ENCODE measurements around the gene ZFP69. TPM values are rescaled to one million over a fixed set of nuclear protein-coding genes. Genes with fewer than 3 reads are reported as not detected.
A peak's percentile ranks its signal among the peaks of the same experiment; 100 is the strongest.

Gene ZFP69
- 1.0 TPM for total RNA-seq

DNA sequence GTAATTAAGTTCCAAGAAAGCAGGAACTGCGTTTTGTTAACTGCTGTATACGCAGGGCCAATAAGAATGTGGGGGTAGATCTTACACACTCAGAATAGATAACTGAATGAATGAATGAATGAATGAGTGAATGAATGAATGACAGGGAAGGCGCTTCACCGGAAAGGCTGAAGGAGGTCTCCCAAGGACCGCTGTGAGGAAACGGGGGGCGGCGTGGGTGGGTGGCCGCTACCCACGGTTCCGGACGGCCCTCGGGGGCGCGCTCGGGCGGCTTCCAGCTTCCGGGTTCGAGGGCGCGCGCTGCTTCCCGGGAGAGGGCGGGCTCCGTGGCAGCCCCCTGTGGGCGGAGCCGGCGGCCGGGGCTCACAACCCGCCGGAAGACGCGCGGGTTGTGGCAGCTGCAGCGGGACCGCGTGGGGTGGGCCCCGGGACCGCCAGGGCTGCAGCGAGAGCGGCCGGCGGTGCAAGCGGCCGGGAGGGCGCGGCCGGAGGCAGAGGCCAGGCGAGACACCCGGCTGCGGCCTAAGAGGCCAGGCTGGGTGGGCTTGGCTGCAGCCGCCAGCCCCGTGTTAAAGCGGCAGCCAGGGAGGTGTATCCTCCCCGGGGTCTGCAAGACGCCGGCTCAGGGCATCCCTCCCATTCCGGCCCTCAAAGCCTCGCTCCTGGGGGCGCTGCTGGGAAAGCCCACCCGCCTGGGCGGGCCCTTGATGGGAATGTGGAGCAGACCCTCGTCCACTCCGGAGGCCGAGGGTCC, at the start of gene ZFP69:
Gene ZFP69 (plus strand): TSS at position 367 of the 754 bp plus-strand sequence. CDS start 2,072 bp downstream, outside the sequence.
- Histone ChIP-seq H3K27me3 (ENCODE audit: insufficient read depth, low read length) (no peaks in the 10 kb centered on the region), H3K4me3 (ENCODE audit: low read length) (peak within 1 kb of the TSS; percentile 78), H3K9me3 (ENCODE audit: low read depth, low read length) (peaks cover 27% of the 10 kb centered on the region), H3K4me1 (ENCODE audit: insufficient read depth, low read length) (peaks cover 13% of the 10 kb centered on the region)

DNA sequence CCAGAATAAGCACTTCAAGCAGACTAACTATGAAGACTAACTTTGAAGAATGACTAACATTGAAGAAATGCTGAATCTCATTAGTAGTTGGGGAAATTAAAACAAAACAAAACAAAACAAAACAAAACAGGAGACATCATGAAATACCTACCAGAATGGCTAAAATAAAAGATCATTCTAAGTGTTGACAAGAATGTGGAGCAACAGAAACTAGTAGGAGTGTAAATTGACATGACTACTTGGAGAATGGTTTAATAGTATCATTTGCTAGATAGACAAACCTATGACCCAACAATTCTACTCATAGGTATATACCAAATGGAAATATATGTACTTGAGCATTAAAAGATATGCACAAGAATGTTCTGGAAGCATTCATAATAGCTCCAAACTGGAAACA, 45.7 kb upstream of the ZFP69 start:
- H3K4me1 ChIP-seq (ENCODE audit: insufficient read depth, low read length), result no peaks in the 10 kb centered on the region
- no peaks in the 10 kb centered on the region for H3K9me3 ChIP-seq (ENCODE audit: low read depth, low read length)
- no peaks in the 10 kb centered on the region for H3K27me3 ChIP-seq (ENCODE audit: insufficient read depth, low read length)
- H3K4me3 ChIP-seq (ENCODE audit: low read length), result no peak overlapping the region

DNA sequence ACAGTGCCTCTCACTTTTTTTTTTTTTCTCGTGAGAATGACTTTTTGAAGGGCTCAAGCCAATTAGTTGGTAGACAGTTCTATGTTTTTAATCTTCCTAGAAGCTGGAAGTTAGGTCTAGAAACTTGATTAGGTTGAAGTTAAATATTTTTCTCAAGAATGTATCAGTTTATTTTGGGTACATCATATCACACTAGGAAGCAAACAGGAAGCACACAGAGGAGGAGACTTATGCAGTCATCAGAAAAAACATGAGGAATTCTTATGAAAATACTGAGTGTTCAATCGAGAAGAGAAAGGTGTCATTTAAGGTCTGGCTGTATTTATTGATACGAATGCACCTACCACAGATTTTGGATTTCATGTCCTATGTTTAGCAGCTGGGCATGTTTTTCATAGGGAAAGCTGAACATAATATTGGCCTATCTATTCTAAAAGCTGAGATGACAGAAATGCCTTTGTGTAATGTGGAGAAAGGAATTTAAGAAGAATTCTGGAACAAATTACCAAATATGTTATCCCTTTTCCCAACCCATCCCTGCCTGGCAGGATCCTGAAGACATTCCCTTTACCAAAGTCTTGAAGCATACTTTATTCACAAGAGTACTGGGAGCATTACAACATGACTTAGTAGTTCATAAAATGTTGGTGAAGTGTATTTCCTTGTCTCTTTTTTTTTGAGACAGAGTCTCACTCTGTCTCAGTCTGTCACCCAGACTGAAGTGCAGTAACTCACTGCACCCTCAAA, 44.3 kb upstream of the ZFP69 start:
- Histone ChIP-seq H3K27me3 (ENCODE audit: insufficient read depth, low read length) (no peaks in the 10 kb centered on the region), H3K4me1 (ENCODE audit: insufficient read depth, low read length) (no peaks in the 10 kb centered on the region), H3K4me3 (ENCODE audit: low read length) (no peak overlapping the region), H3K9me3 (ENCODE audit: low read depth, low read length) (no peaks in the 10 kb centered on the region)

DNA sequence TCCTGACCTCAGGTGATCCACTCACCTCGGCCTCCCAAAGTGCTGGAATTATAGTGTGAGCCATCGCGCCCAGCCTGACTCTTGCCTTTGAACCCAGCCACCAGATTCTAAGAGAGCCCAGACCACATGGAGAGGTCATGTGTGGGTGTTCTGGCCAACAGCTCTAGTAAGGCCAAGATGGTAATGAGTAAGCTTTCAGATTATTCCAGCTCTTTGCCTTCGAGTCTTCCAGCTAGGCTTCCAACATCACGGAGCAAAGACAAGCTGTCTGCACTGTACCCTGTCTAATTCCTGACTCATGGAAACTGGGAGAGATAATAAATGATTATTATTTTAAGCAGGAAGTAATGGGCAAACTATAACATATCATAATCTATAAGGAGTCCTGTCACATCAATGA, 41.6 kb upstream of the ZFP69 start:
- no peak overlapping the region for H3K4me3 ChIP-seq (ENCODE audit: low read length)
- H3K9me3 ChIP-seq (ENCODE audit: low read depth, low read length), result no peaks in the 10 kb centered on the region
- H3K4me1 ChIP-seq (ENCODE audit: insufficient read depth, low read length), result no peaks in the 10 kb centered on the region
- H3K27me3 ChIP-seq (ENCODE audit: insufficient read depth, low read length), result no peaks in the 10 kb centered on the region

DNA sequence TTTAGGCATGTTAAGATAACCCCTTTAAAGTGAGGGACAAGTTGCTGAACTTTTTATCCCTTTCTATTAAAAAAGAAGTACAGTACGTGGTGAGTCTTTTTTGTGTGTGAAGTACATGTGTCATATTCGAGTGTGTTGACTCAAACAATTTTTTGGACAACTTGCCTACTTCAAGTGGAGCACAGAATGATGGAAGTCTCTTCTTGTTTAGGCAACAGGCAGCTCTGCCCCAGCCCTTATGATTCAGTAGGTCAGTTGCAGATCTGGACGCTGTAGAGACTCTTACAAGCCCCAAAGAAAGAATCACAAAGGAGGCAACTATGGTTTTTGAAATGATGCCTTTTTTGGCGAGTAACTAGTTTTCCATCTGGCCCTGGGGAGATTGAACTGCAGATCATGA, 41.2 kb upstream of the ZFP69 start:
- Histone ChIP-seq H3K4me3 (ENCODE audit: low read length) (no peak overlapping the region), H3K4me1 (ENCODE audit: insufficient read depth, low read length) (no peaks in the 10 kb centered on the region), H3K9me3 (ENCODE audit: low read depth, low read length) (no peaks in the 10 kb centered on the region), H3K27me3 (ENCODE audit: insufficient read depth, low read length) (no peaks in the 10 kb centered on the region)

DNA sequence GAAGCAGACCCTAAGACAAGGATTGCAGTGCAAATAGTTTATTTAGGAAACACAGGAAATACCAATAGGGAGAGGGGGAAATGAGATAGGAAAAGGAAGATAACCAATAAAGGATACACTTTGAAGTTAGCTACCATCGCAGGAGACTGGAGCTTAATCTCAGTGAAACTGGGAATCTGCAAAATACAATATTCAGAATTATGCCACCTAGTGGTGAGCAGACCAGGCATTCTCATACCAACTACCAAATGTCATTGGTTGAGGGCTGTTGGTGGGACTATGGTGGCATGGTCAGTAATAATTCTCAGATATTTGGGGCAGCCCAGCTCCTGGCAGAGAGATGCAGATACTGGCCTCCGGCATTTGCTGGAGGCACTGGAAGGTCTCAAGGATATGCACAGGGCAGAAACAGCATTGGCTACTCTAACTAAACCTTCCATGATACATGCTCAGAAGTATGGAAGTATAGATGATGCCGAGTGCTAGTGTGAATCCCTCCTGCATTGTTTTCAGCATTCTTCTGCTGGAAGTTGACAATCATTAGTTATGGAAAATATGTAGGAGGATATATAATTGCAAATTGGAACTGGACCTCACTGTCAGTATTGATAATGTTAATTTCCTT, 38.6 kb upstream of the ZFP69 start:
- Histone ChIP-seq H3K9me3 (ENCODE audit: low read depth, low read length) (no peaks in the 10 kb centered on the region), H3K4me1 (ENCODE audit: insufficient read depth, low read length) (no peaks in the 10 kb centered on the region), H3K27me3 (ENCODE audit: insufficient read depth, low read length) (no peaks in the 10 kb centered on the region), H3K4me3 (ENCODE audit: low read length) (no peak overlapping the region)

DNA sequence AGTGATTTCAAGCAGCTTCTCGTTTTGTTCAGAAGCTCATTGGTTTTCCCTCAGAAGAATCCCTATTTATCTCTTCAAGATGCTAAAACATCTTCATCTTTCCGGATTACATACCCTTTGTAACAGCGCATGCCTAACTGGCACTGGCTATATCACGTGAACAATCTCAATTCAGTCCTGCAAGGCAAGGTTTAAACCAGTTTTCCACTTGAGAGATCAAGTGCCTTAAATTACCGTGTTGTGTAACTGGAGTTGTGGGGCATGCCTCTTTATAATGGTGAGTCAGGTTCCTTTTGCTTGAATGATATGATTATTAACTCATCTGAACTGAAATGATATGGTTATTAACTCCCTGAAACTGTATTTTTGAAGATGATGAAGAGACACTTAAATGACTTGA, 37.8 kb upstream of the ZFP69 start:
- no peaks in the 10 kb centered on the region for H3K9me3 ChIP-seq (ENCODE audit: low read depth, low read length)
- no peak overlapping the region for H3K4me3 ChIP-seq (ENCODE audit: low read length)
- no peaks in the 10 kb centered on the region for H3K27me3 ChIP-seq (ENCODE audit: insufficient read depth, low read length)
- no peaks in the 10 kb centered on the region for H3K4me1 ChIP-seq (ENCODE audit: insufficient read depth, low read length)

DNA sequence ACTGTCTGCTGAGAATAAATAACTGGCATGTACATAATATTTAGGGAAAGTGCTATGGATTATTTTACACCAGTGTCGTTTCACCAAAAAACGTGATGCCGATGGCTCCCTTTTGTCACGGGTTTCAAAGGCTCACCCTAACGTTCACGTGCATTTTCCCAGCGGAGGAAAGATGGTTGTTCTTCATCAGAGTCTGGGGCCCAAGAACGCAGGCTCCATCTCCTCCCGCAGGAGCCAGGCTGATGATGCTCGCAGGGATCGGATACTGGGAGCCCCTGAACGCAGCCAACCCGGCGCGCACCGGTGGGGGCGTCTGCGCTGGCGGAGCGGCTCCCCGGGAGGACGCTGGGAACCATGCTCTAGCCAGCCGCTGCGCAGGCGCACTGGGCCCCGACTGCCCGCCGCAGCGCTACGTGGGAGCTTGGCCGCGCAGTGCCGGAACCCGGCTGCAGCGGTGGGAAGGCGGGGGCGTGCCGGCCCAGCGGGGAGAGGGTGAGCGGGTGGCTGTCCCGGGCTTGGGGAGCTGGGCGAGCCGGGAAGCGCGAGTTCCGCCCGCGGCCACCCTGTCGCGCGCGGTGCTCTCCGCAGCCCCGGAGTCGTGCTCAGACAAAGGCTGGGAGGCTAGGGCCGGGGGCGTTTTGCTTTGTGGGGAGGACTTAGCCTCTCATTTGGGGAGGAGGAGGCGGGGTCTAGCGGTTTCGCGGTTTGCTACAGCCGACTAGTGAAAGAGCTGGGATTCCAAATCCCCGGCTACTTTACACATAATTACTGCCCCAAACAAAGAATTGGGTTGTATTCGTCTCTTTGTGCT, 27.2 kb upstream of the ZFP69 start, which contains the start of gene ZFP69B:
Gene ZFP69B (plus strand): TSS at position 793 of the 811 bp plus-strand sequence. CDS start 486 bp downstream, outside the sequence.
- peaks cover 14% of the 10 kb centered on the region for H3K4me1 ChIP-seq (ENCODE audit: insufficient read depth, low read length)
- peaks cover 15% of the 10 kb centered on the region for H3K9me3 ChIP-seq (ENCODE audit: low read depth, low read length)

DNA sequence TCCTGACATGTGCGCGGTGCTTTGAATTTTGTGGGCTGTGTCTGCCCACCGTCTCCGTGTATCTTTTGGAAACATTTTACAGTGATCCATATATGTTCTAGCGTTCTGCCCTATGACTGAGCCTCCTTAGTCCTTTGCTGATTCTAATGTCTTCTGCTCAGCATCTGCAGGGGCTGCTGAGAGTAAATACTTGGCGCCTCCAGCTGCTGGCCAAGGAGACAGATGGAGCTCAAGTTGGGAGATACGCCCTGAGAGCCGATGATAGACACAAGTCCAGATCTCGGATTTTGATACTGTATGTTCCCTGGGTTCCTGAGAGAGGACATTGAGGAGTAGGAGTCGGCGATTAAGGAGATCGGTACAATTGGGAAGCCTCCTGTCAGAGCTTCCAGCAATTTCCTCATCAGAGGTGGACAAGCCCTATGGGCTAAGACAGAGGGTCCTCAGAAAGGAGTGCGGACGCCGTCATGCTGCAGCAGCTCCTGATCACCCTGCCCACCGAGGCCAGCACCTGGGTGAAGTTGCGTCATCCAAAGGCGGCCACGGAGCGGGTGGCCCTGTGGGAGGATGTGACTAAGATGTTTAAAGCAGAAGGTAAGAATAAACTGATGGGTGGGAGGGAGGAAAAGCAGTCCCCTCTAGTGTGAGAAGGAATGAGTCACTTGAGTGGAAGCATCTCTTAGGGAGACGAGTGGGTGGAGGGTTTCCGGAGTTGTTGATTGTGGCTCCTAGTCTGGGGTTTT, 26.4 kb upstream of the ZFP69 start:
- Histone ChIP-seq H3K27me3 (ENCODE audit: insufficient read depth, low read length) (no peaks in the 10 kb centered on the region), H3K9me3 (ENCODE audit: low read depth, low read length) (peaks cover 15% of the 10 kb centered on the region), H3K4me3 (ENCODE audit: low read length) (peak overlapping the region; percentile 56), H3K4me1 (ENCODE audit: insufficient read depth, low read length) (peaks cover 14% of the 10 kb centered on the region)

More for the DNA sequence above, 27.2 kb upstream of the ZFP69 start, which contains the start of gene ZFP69B:
- H3K4me3 ChIP-seq (ENCODE audit: low read length), result peak within 1 kb of the TSS; percentile 56
- H3K27me3 ChIP-seq (ENCODE audit: insufficient read depth, low read length), result no peaks in the 10 kb centered on the region

DNA sequence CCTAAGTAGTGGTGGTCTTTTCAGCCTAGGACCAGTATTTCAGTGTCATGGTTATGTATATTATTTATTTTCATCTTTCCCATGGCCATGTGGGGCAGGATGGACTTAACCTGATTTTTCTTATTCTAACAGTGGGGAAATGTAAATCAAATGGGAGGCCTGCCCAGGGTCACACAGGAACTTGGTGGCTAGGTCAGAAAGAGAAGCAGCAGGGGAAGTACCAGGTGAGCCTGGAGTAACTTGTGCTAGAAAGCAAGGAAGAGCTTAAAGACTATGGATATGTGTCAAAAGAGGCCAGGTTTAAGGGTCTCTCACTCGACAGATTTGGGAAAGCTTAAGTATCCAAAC, 25.9 kb upstream of the ZFP69 start:
- Histone ChIP-seq H3K4me3 (ENCODE audit: low read length) (no peak overlapping the region), H3K4me1 (ENCODE audit: insufficient read depth, low read length) (peaks cover 14% of the 10 kb centered on the region), H3K9me3 (ENCODE audit: low read depth, low read length) (peaks cover 14% of the 10 kb centered on the region)

DNA sequence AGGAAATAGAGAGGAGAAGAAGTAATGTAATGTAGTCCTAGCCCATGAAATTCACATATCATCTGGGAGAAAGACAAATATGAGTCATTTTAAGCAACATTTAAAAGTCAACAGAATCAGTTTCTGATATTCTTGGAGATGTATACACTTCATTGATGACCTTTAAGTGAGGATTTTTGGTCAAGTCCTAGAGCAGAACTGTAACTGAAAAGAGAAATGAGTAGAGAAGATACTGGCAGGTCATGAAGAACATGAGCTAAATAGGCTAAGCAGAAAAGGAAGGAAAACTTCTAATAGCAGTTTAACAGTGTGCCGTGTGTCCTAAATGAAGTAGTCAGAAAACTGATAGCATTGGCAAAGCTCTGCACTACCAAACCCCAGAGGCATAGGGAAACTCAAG, 22.2 kb upstream of the ZFP69 start:
- H3K9me3 ChIP-seq (ENCODE audit: low read depth, low read length), result peaks cover 49% of the 10 kb centered on the region
- no peak overlapping the region for H3K4me3 ChIP-seq (ENCODE audit: low read length)
- H3K27me3 ChIP-seq (ENCODE audit: insufficient read depth, low read length), result no peaks in the 10 kb centered on the region
- H3K4me1 ChIP-seq (ENCODE audit: insufficient read depth, low read length), result peaks cover 10% of the 10 kb centered on the region

More for the DNA sequence above, 25.9 kb upstream of the ZFP69 start:
- H3K27me3 ChIP-seq (ENCODE audit: insufficient read depth, low read length), result no peaks in the 10 kb centered on the region

DNA sequence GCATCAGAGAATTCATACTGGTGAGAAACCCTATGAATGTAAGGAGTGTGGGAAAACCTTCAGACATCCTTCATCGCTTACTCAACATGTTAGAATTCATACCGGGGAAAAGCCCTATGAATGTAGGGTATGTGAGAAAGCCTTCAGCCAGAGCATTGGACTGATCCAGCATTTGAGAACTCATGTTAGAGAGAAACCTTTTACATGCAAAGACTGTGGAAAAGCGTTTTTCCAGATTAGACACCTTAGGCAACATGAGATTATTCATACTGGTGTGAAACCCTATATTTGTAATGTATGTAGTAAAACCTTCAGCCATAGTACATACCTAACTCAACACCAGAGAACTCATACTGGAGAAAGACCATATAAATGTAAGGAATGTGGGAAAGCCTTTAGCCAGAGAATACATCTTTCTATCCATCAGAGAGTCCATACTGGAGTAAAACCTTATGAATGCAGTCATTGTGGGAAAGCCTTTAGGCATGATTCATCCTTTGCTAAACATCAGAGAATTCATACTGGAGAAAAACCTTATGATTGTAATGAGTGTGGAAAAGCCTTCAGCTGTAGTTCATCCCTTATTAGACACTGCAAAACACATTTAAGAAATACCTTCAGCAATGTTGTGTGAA, 14.0 kb upstream of the ZFP69 start:
- H3K4me3 ChIP-seq (ENCODE audit: low read length), result no peak overlapping the region

DNA sequence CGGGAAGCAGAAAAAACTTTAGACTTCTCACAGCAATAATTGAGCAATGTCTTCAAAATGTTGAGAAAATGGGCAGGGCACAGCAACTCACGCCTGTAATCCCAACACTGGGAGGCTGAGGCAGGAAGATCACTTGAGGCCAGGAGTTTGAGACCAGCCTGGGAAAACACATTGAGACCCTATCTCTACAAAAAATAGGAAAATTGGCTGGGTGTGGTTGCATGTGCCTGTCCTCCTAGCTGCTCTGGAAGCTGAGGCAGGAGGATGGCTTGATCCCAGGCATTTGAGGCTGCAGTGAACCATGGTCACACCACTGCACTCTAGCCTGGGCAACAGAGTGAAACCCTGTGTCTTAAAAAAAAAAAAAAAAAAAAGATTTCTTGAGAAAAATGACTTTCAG, 7.8 kb upstream of the ZFP69 start:
- Histone ChIP-seq H3K4me3 (ENCODE audit: low read length) (no peak overlapping the region), H3K27me3 (ENCODE audit: insufficient read depth, low read length) (no peaks in the 10 kb centered on the region), H3K9me3 (ENCODE audit: low read depth, low read length) (peaks cover 79% of the 10 kb centered on the region), H3K4me1 (ENCODE audit: insufficient read depth, low read length) (no peaks in the 10 kb centered on the region)

More for the DNA sequence above, 14.0 kb upstream of the ZFP69 start:
- H3K9me3 ChIP-seq (ENCODE audit: low read depth, low read length), result peaks cover 91% of the 10 kb centered on the region
- H3K27me3 ChIP-seq (ENCODE audit: insufficient read depth, low read length), result no peaks in the 10 kb centered on the region
- H3K4me1 ChIP-seq (ENCODE audit: insufficient read depth, low read length), result no peaks in the 10 kb centered on the region

DNA sequence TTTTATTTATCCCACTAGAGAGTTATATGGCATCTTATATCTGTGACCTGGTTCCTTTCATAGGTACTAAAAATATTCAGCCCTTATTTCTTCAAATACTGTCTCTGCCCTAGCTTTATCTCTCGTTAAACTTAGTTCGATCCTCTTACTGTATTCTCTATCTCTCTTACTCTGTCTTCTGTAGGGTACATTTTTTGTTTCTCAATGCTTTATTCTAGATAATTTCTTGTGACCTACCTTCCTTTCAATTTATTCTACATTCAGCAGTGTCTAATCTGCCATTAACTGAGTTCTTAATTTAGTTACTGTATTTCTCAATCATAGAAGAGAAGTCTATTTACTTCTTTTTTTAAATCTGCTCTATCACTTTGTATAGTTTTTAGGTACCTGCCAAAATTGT, 1.8 kb upstream of the ZFP69 start:
- no peak overlapping the region for H3K4me3 ChIP-seq (ENCODE audit: low read length)
- H3K9me3 ChIP-seq (ENCODE audit: low read depth, low read length), result peaks cover 36% of the 10 kb centered on the region
- H3K4me1 ChIP-seq (ENCODE audit: insufficient read depth, low read length), result peaks cover 13% of the 10 kb centered on the region
- H3K27me3 ChIP-seq (ENCODE audit: insufficient read depth, low read length), result no peaks in the 10 kb centered on the region

Data from mononuclear cell (primary cell).